K562 (cell line): ENCODE data around the gene HNRNPCL1. TPM values are rescaled to one million over a fixed set of nuclear protein-coding genes. Genes with fewer than 3 reads are reported as not detected.

Experiments used
- E2F4 ChIP-seq: sonication (generic); formaldehyde crosslinking; IDR thresholded peaks from 2 replicates; pipeline ENCODE4 v1.8.0; 2022; ENCODE audit warnings: mild to moderate bottlenecking, low read depth, missing genetic modification reagents
- EHMT2 ChIP-seq: fragments of 450-650 bp; IDR thresholded peaks from 2 replicates; pipeline ENCODE4 v1.6.1; 2018; ENCODE audit warnings: antibody characterized with exemption
- EP400 ChIP-seq: fragments of 450-650 bp; IDR thresholded peaks from 2 replicates; pipeline ENCODE4 v1.6.1; 2017; ENCODE audit warnings: antibody characterized with exemption, mild to moderate bottlenecking, moderate library complexity
- EZH2 ChIP-seq: IDR thresholded peaks from 2 replicates; pipeline ENCODE4 v1.6.1; 2012; ENCODE audit warnings: low read depth, mild to moderate bottlenecking, inconsistent platforms, low read length, borderline replicate concordance
- FOSL1 ChIP-seq: fragments of 200-800 bp; sonication (Bioruptor generic); conservative IDR thresholded peaks from 2 replicates; pipeline ENCODE4 v1.6.1; 2016; ENCODE audit warnings: missing genetic modification characterization, missing compliant biosample characterization
- GATA2 ChIP-seq: sonication (generic); formaldehyde crosslinking; IDR thresholded peaks from 2 replicates; pipeline ENCODE4 v1.4.0; 2020; ENCODE audit warnings: mild to moderate bottlenecking, missing genetic modification reagents
- HDAC1 ChIP-seq, 2 experiments: fragments of 450-650 bp; IDR thresholded peaks; 2 replicates each; pipeline ENCODE4 v1.6.1; 2016 to 2017; ENCODE audit warnings: inconsistent platforms in 1 of 2, mild to moderate bottlenecking in 1 of 2, moderate library complexity in 1 of 2
- ID3 ChIP-seq, 2 experiments: fragments of 250-450 bp in 1 of 2; fragments of 450-650 bp in 1 of 2; sonication (Bioruptor Pico) in 1 of 2; IDR thresholded peaks; 2 replicates each; pipeline versions ENCODE4 v1.6.1 to v1.8.0; 2016 to 2021; ENCODE audit warnings: mild to moderate bottlenecking in 2 of 2, moderate library complexity in 2 of 2, missing compliant biosample characterization in 1 of 2, missing genetic modification characterization in 1 of 2
- MAFG ChIP-seq: fragments of 450-650 bp; conservative IDR thresholded peaks from 2 replicates; pipeline ENCODE4 v1.6.1; 2016; ENCODE audit warnings: missing genetic modification characterization, missing compliant biosample characterization
- MAZ ChIP-seq, 2 experiments: fragments of 450-650 bp in 1 of 2; sonication (generic) in 1 of 2; formaldehyde crosslinking; IDR thresholded peaks in 1 of 2; conservative IDR thresholded peaks in 1 of 2; 2 replicates each; pipeline versions ENCODE4 v1.4.0 to v1.5.0; 2020; ENCODE audit warnings: mild to moderate bottlenecking in 1 of 2, missing genetic modification reagents in 1 of 2
- MCM3 ChIP-seq: fragments of 450-650 bp; IDR thresholded peaks from 2 replicates; pipeline ENCODE4 v1.6.1; 2016
- SMARCA4 ChIP-seq: fragments of 450-650 bp; IDR thresholded peaks from 2 replicates; pipeline ENCODE4 v1.6.1; 2016
- U2AF2 ChIP-seq: fragments of 200-400 bp; formaldehyde crosslinking; optimal IDR thresholded peaks from 2 replicates; pipeline ENCODE3; 2017; ENCODE audit warnings: low read depth, mild to moderate bottlenecking, low read length
- ZNF124 ChIP-seq: sonication (generic); formaldehyde crosslinking; IDR thresholded peaks from 2 replicates; pipeline ENCODE4 v1.8.1; 2022; ENCODE audit warnings: missing genetic modification reagents
- ZNF280A ChIP-seq: fragments of 450-650 bp; IDR thresholded peaks from 2 replicates; pipeline ENCODE4 v1.6.1; 2018; ENCODE audit warnings: mild to moderate bottlenecking, low read depth; ENCODE audit not compliant: partially characterized antibody
- ZNF778 ChIP-seq: fragments of 450-650 bp; formaldehyde crosslinking; IDR thresholded peaks from 2 replicates; pipeline ENCODE4 v1.4.0; 2020; ENCODE audit warnings: mild to moderate bottlenecking, moderate library complexity
- ZSCAN29 ChIP-seq: fragments of 450-650 bp; IDR thresholded peaks from 2 replicates; pipeline ENCODE4 v1.6.1; 2017
- polyA plus RNA-seq, 8 experiments: library from polyadenylated mRNA; depleted of rRNA in 4 of 8; stranded (reverse) in 5 of 8; unstranded in 3 of 8; fragments of >200 nt; fragmentation: Nextera tagmentation in 2 of 8; fragmentation: Illumina TruSeq in 1 of 8; extraction: Ambion mirVana in 2 of 8; extraction: Trizol in 1 of 8; gene quantifications; 2 replicates each; pipeline versions ENCODE4 v1.2.1 to v1.2.3, GENCODE V29; 2011 to 2014; ENCODE audit warnings: inconsistent platforms in 1 of 8, missing spikeins in 1 of 8
- total RNA-seq, 7 experiments: library from RNA; depleted of rRNA in 6 of 7; stranded (reverse); fragments of >200 nt in 6 of 7; fragmentation: Illumina TruSeq in 2 of 7; extraction: Trizol in 2 of 7; gene quantifications; 2 replicates each; pipeline versions ENCODE4 v1.2.1 to v1.2.3, GENCODE V29; 2011 to 2021; ENCODE audit warnings: low replicate concordance in 1 of 7
- TF ChIP-seq, protein P1 (sequence below): fragments of 200-800 bp; sonication (Bioruptor generic); IDR thresholded peaks from 2 replicates; pipeline ENCODE4 v1.6.1; 2017; ENCODE audit warnings: missing genetic modification characterization, missing compliant biosample characterization

HNRNPCL1 gene
- total and polyA plus RNA-seq, 9 of the 15 experiments (the other 6 are each of a cell fraction or from before 2014, with no cell fraction given), result 0.08 TPM; not detected in 8

DNA sequence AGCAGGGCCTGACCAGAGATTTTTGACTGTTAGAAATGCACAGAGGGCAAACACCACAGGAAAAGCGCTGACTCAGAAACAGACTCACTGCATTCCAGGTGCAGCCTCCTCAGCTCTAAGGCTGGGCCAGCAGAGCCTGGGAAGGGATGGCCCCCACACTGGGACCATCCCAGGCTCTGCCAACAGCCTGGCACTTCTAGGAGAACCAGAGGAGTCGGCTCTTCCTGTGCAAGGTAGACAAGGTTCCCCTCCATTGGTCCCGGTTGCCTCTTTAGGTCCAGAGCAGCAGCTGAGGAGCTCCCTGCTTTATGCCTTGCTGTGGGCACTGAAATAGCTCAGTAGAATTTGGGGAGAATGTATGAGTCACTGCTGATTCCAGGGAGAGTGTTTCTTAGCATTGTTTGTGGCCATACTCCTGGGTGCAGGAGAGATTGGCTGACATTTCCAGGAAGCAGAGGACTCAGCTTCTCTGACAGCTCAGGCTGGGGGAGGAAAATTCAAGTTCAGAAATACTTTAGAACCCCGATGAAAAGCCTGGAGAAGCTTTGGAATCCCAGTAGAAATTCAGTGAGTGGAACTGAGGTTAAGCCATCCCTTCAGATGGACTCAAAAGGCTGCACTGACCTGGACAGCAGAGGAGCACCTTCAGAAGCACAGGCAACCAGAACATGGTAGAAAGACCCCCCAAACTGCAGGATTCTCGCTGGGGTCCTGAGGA, 37.7 kb downstream of the HNRNPCL1 start (continued):
- TF ChIP-seq ID3 (CRISPR knock-in tag; IDR thresholded peaks at IDR 0.05) (no peak), ID3 (tag; IDR thresholded peaks at IDR 0.05) (no peak), EZH2 (no peak), E2F4 (CRISPR knock-in tag) (no peak), MAZ (CRISPR knock-in tag; conservative IDR thresholded peaks at IDR 0.05 in 1 of 2, IDR thresholded peaks at IDR 0.05 in 1 of 2) (peak in 1 of 2 experiments; percentile 47; a peak in 1 of 4 replicates), ZNF778 (CRISPR knock-in tag) (no peak), U2AF2 (no peak), ZNF280A (no peak), EHMT2 (no peak), SMARCA4 (peak; percentile 62), FOSL1 (tag) (peak; percentile 91), GATA2 (CRISPR knock-in tag) (no peak), ZSCAN29 (no peak), MAFG (tag) (peak; percentile 65), ZNF124 (CRISPR knock-in tag) (no peak), EP400 (no peak), MCM3 (no peak), HDAC1 (IDR thresholded peaks at IDR 0.05) (0 out of 4 replicates have a peak, but pooled peaks of 1 of the 2 experiments have one; percentile 47)
- TF ChIP-seq, protein P1, sequence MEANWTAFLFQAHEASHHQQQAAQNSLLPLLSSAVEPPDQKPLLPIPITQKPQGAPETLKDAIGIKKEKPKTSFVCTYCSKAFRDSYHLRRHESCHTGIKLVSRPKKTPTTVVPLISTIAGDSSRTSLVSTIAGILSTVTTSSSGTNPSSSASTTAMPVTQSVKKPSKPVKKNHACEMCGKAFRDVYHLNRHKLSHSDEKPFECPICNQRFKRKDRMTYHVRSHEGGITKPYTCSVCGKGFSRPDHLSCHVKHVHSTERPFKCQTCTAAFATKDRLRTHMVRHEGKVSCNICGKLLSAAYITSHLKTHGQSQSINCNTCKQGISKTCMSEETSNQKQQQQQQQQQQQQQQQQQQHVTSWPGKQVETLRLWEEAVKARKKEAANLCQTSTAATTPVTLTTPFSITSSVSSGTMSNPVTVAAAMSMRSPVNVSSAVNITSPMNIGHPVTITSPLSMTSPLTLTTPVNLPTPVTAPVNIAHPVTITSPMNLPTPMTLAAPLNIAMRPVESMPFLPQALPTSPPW (CRISPR knock-in tag), result no peak
